Activated naive CD8-positive, alpha-beta T cell (primary cell): ENCODE results near the gene GDPD5.
A peak's percentile ranks its signal among the peaks of the same experiment; 100 is the strongest.

Experiments
- H3K27ac Mint-ChIP-seq: one replicate; pipeline ENCODE4 v1.8.0; 2021; ENCODE audit warnings: mixed read lengths
- H3K27me3 Mint-ChIP-seq: one replicate; pipeline ENCODE4 v1.8.0; 2021; ENCODE audit warnings: mixed read lengths
- H3K36me3 Mint-ChIP-seq: one replicate; pipeline ENCODE4 v1.8.0; 2021; ENCODE audit warnings: mixed read lengths
- H3K4me1 Mint-ChIP-seq: one replicate; pipeline ENCODE4 v1.8.0; 2021; ENCODE audit warnings: low read depth, mixed read lengths
- H3K4me3 Mint-ChIP-seq: one replicate; pipeline ENCODE4 v1.8.0; 2021; ENCODE audit warnings: mild to moderate bottlenecking, mixed read lengths
- H3K9me3 Mint-ChIP-seq: one replicate; pipeline ENCODE4 v1.8.0; 2021; ENCODE audit warnings: low read depth, mixed read lengths

GDPD5 gene

DNA sequence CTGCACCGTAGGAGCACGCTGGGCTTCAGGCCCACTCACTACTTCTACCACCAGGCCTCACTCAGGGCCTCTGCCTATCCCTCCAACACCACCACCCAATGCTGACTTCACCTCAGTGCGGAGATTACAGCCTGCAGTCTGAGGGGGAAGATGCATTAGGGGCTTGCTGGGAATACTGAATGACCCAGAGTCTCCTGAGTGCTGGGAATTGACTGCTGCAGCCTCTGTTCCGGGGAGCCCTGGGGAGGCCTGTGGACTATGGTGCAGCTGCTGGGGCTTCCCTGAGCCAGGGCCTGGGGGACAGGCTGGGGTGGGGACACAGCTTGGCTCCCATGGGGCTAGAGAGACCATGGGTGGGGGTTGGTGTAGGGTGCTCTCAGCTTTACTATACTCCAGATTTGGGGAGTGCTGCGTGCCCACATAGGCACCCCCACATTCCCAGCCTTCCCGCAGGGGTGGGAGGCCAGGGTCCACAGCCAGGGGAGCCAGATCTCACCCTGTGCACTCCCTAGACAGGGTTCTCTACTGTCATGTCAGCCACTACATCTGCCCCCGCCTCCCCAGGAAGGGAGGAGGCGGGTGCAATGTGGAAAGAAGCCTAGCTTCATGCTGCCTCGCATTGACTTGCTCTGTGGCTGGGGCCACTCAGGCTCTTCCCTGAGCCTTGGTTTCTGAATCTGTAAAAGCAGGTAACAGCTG, 44.4 kb downstream of the GDPD5 start:
- Mint-ChIP-seq H3K27me3 (no peaks in the 10 kb centered on the region), H3K9me3 (no peaks in the 10 kb centered on the region), H3K36me3 (no peaks in the 10 kb centered on the region), H3K27ac (no peak overlapping the region), H3K4me3 (no peak overlapping the region), H3K4me1 (peaks cover 2% of the 10 kb centered on the region)

DNA sequence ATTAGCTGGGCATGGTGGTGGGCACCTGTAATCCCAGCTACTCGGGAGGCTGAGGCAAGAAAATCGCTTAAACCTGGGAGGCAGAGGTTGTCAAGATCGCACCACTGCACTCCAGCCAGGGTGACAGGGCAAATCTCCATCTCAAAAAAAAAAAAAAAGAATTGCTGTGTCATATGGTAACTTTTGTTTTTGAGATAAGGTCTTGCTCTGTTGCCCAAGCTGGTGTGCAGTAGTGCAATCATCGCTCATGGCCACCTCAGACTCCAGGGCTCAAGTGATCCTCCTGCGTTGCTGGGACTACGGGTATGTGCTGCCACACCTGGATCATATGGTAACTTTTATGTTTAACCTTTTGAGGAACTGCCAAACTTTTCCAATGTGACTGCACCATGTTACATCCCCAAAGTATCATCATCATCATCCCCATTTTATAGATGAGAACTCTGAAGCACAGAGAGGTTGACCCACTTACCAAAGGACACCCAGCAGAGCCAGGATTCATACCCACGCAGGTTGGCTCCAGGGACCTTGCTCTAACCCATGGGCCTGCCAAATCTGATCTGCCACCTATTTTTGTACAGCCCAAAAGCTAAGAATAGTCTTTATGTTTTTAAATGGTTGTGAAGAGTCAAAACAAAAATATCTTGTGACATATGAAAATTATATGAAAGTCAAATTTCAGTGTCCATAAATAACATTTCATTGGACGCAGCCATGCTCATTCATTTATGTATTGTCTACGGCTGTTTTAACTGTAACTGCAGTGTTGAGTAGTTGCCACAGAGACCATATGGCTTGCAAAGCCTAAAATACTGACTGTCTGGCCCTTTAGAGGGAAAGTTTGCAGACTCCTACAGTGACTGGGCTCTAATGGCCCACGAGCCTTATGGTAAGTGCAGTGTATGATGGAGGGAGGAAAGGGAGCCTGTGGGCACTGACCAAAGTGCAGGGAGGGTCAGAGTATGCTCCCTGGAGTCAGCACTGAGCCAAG, 45.3 kb downstream of the GDPD5 start:
- Mint-ChIP-seq H3K36me3 (no peaks in the 10 kb centered on the region), H3K4me1 (peaks cover 10% of the 10 kb centered on the region), H3K9me3 (no peaks in the 10 kb centered on the region), H3K27me3 (no peaks in the 10 kb centered on the region), H3K4me3 (no peak overlapping the region), H3K27ac (no peak overlapping the region)

DNA sequence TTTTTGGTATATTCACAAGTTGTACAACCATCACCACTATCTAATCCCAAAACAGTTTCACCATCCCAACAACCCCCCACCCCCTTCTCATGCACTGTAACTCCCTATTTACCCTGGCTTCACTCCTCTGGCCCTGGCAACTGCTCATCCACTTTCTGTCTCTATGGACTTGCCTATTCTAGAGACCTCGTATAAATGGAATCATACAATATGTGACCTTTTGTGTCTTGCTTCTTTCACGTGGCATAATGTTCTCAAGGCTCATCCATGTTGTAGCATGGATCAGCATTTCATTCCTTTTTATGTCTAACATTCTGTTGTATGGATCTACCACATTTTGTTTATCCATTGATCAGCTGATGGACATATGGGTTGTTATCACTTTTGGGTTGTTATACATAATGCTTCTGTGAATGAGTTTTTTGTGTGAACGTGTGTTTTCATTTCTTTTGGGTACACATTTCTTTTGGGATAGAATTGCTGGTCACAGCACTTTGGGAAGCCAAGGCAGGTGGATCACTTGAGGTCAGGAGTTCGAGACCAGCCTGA, 46.1 kb downstream of the GDPD5 start:
- no peaks in the 10 kb centered on the region for H3K27me3 Mint-ChIP-seq
- H3K27ac Mint-ChIP-seq: no peak overlapping the region
- no peaks in the 10 kb centered on the region for H3K36me3 Mint-ChIP-seq
- H3K4me3 Mint-ChIP-seq: no peak overlapping the region
- no peaks in the 10 kb centered on the region for H3K9me3 Mint-ChIP-seq
- peaks cover 18% of the 10 kb centered on the region for H3K4me1 Mint-ChIP-seq

DNA sequence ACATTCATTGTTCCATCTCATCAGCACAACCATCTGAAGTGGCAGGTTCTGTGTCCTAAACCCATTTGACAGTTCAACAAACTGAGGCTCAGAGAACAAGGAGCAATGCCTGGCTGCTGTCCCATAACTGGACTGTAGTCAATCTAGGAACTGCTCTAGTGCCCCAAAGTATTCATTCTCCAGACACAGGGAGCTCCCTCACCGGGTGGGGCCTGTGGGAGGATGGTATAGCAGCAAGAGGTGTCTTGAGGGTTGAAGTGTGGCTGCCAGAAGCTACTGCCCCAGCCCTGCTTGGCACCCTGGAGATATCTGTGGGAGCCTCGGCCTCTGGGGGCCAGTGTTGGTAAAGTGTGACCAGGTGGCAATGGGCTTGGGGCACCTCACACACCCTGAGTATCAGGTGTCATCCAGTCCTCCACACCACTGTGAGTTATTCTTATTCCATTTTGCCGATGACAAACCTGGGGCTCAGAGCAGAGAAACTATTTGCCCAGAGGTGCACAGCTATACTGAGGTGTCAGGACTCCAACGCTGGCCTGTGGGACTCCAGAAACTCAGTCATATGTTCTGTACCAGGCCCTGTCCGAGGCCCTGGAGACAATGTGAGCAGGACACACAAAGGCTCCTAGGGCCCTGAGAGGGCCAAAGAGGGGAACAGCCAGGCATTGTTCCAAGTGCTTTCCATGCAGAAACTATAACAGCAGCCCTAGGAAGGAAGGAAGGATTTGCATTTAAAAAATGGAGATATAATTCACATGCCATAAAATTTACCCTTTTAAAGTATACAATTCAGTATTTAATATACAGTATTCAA, 46.8 kb downstream of the GDPD5 start:
- Mint-ChIP-seq H3K27ac (no peak overlapping the region), H3K4me3 (no peak overlapping the region), H3K36me3 (no peaks in the 10 kb centered on the region), H3K4me1 (peaks cover 19% of the 10 kb centered on the region), H3K9me3 (no peaks in the 10 kb centered on the region), H3K27me3 (no peaks in the 10 kb centered on the region)

DNA sequence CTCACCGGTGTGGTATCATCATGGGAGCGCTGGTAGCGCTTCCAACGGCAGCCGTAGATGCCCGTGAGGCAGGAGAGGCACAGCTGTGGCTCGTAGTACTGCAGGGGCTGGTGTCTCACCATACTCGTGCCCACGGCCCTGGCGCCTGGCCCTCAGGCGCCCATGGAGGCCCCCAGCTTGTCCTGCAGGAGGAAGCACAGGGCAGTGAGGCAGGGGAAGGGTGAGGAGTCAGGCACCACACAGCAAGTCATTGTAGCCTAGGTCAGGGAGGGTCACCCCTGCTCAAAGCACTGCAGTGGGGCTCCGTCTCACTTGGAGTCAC, 48.2 kb downstream of the GDPD5 start:
- H3K27me3 Mint-ChIP-seq: no peaks in the 10 kb centered on the region
- H3K4me1 Mint-ChIP-seq: peaks cover 19% of the 10 kb centered on the region
- H3K36me3 Mint-ChIP-seq: peaks cover 1% of the 10 kb centered on the region
- H3K27ac Mint-ChIP-seq: no peak overlapping the region
- H3K9me3 Mint-ChIP-seq: no peaks in the 10 kb centered on the region
- H3K4me3 Mint-ChIP-seq: no peak overlapping the region

DNA sequence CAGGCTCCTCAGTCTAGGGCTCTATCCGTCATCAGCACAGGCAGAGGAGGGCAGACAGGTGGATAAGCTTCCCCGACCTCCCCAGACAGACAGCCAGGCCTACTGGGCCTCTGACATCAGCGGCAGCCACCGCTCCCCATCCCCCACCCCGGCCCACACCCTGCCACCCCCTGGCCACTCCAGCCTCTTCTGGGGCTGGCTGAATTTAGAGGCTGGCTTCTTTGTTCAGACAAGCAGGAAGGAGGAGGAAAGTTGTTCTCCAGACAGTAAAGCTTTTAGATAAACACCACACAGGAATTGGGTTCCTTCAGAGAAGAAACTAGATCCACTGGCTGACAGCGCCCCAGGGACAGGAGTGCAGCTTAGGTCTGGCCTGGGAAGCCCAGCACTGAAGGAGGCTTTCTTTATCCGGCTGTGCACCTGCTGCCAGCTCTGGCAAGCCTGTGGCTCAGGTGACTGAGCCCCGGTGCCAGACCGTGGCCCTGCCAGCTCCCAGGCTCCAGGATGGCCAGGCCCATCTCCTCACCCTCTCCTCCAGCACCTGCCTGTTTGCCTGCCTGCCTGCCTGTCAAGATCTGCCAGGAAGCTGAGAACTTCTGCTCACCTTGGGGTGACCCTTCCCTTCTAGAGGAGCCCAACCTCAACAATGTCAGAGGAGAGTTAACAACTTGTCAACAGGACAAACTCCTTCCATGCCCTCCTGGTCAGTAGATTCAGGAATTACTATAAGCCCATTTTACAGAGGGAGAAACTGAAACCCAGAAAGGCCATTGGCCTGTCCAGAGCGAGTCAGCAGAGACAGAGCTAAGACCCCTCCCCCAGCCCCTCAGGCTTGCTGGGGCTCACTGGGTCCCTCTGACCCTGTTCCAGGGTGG, 48.8 kb downstream of the GDPD5 start:
- Mint-ChIP-seq H3K9me3 (no peaks in the 10 kb centered on the region), H3K27me3 (no peaks in the 10 kb centered on the region), H3K4me3 (no peak overlapping the region), H3K27ac (peak overlapping the region; percentile 76), H3K36me3 (peaks cover 3% of the 10 kb centered on the region), H3K4me1 (peaks cover 19% of the 10 kb centered on the region)

DNA sequence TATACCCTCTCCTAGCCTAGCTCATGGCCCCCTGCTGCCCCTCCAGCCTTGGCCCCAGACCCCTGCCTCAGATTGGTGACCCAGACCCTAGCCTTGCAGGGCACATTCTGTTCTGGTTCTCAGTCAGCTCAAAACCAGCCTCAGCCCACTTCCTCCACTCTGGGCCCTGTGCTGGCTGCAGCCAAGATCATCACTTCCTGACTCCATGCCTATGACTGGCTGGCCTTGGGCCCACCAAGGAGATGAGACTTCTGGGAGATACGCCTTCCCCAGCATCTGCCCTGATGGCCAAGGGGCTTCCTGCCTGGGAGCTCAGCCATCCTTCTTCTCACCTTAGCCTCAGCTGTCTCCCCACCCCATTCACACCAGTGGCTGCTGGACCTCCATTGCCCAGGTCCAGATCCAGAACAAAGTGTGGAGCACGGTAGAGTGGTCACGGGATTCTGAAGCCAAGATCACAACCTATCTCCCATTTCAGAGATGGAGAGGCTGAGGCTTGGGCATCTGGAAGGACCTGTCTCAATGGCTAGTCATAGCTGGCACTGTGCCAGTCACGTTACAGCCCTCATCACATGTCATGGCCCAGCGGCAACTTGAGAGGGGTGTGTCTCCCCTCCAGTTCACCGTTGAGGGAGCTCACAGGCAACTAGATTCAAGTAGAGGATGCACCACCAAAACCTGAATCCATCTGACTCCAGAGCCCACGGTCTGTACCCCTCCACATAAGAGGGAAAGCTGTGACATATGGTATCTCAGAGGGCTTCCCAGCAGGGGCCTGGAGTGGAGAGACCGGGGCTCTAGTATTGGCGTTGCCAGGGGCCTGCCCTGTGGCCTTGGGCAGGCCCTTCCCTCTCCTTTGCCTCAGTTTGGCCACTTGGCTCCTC, 49.7 kb downstream of the GDPD5 start:
- H3K27ac Mint-ChIP-seq: peak overlapping the region; percentile 90
- H3K36me3 Mint-ChIP-seq: peaks cover 3% of the 10 kb centered on the region
- peaks cover 19% of the 10 kb centered on the region for H3K4me1 Mint-ChIP-seq
- no peak overlapping the region for H3K4me3 Mint-ChIP-seq
- no peaks in the 10 kb centered on the region for H3K9me3 Mint-ChIP-seq
- H3K27me3 Mint-ChIP-seq: no peaks in the 10 kb centered on the region

DNA sequence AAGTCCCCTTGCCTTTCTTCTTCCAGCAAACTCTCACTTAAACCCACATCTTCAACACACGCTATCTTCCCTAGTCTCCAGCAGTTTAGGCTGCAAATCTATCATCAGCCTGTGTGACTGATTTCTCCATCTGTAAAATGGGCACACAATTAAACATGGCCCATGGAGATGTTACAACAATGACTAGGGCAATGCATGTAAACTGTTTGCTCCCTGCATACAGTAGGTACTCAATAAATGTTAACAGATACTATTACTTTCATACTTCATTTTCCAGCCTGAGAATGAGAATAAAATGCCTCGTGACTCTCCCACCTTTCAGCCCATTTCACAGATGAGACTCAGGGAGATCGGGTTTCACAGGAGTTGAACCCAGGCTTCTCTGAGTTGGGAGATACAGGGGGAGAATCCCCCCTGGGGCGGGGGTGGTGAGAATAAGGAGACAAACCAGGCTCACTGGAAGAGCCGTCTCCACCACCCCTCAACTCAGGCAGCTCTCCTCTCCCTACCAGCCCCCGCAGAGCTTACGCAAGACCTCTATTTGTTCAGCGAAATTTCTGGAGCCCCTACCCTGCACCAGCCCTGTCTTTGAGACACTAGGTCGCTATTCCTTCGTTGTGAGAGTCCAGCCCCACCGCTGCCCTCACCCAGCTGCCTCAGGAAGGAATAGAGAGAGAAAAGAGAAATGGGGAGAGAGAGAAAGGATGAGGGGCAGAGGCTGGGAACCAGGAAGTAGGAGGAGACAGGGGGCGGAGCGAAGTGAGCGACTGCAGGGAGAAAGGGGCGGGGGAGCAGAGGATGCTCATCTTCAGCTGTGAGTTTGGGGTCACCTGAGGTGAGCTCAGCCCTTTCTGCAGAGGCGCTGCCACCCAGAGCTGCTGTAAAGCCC, 50.6 kb downstream of the GDPD5 start:
- H3K9me3 Mint-ChIP-seq: no peaks in the 10 kb centered on the region
- H3K27ac Mint-ChIP-seq: peak overlapping the region; percentile 90
- peaks cover 3% of the 10 kb centered on the region for H3K36me3 Mint-ChIP-seq
- peaks cover 19% of the 10 kb centered on the region for H3K4me1 Mint-ChIP-seq
- H3K27me3 Mint-ChIP-seq: no peaks in the 10 kb centered on the region
- H3K4me3 Mint-ChIP-seq: peak overlapping the region; percentile 44

DNA sequence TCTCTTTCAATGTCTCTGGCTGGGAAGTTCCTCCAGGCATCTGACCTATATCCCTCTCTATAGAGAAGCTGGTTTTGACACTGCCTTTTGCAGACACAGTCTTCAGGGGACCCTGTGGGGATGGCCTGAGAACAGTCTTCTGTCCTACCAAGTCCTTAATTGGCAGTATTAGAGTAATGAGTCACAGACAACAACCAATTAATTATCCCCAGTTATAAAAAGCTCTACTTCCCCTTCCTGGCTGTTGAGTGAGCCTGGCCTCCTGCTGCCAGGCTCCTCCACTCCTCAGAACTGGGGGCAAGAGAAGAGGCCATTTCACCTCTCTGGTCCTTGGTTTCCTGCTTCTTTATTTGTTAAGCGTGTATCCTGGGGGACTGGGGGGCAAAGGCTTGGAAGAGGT, 51.5 kb downstream of the GDPD5 start:
- Mint-ChIP-seq H3K4me3 (no peak overlapping the region), H3K27ac (no peak overlapping the region), H3K27me3 (no peaks in the 10 kb centered on the region), H3K9me3 (no peaks in the 10 kb centered on the region), H3K36me3 (peaks cover 3% of the 10 kb centered on the region), H3K4me1 (peaks cover 19% of the 10 kb centered on the region)

DNA sequence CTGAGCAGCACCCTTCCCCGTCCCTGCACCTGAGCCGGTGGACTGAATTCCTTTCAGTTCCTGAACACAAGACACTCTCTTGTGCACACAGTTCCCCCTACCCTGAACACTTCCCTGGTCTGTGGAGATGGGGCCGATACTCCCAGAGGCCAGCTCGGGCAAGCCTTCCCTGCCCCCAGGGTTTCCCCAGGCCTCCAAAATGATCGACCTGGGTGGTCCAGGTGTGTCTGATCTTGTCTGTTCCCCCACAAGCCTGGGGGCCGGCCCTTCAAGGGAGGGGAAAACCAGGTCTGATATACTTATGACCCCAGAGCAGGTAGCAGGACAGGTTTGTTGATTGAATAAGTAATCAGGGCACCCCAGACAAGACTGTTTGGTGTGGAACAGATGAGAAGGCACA, 52.1 kb downstream of the GDPD5 start:
- no peak overlapping the region for H3K27ac Mint-ChIP-seq
- H3K4me1 Mint-ChIP-seq: peaks cover 19% of the 10 kb centered on the region
- no peak overlapping the region for H3K4me3 Mint-ChIP-seq
- no peaks in the 10 kb centered on the region for H3K9me3 Mint-ChIP-seq
- no peaks in the 10 kb centered on the region for H3K27me3 Mint-ChIP-seq
- peaks cover 3% of the 10 kb centered on the region for H3K36me3 Mint-ChIP-seq

DNA sequence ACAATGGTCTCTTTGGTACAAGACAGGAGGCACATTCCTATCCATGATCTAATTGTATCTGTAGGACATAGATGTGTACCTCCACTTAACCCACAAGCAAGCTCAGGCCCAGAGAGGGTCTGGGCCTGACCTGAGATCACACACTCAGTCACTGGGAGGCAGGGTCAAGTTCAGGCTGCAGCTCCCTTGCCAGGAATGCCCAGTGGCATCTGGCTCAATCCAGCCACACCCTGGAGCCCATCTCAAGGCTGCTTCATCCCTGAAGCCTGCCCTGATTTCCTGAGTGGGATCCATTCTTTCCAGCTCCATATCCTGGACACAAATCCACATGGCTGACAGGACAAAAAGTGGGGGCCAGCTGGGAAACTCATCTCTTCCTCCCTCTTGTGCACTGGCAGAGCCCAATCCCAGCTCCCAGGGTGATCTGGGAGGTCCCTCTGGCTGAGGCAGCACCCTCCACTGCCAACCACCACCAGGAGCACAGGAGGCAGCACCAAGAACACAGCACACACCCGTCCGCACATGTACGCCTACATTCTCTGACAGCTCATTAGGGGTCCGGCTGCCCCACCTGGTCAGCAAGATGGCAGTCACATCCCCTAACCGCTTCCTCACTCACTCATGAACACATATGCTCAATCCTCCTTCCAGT, 53.5 kb downstream of the GDPD5 start:
- H3K36me3 Mint-ChIP-seq: peaks cover 3% of the 10 kb centered on the region

More for the DNA sequence above, 53.5 kb downstream of the GDPD5 start:
- no peaks in the 10 kb centered on the region for H3K9me3 Mint-ChIP-seq
- H3K4me1 Mint-ChIP-seq: peaks cover 18% of the 10 kb centered on the region
- H3K4me3 Mint-ChIP-seq: no peak overlapping the region
- H3K27ac Mint-ChIP-seq: no peak overlapping the region
- no peaks in the 10 kb centered on the region for H3K27me3 Mint-ChIP-seq
